ENCODE results near the gene VAMP5.

Gene VAMP5

DNA sequence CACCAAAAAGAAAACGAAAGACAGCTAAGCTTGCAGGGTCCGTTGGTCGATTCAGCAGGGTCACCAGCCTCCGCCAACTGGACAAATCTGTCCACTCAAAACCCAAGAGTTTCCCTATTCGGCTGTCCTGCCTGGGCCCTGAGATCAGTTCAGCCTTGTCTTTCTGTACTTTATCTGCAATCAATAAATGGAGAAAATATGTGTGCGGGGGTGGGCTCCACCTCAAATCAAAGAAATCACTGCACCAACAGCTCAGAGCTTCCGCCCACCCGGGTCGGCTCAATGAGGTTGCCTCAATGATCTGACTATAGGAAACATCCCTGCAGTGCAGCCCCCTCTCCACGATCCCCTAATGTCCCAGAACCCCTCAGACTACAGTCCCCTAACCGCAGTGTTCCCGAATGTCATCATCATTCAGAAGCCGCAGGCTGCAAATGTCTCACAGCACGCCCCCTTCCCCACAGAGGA lies 23.4 kb upstream of the VAMP5 start:
- no peak for DNase-seq (ENCODE audit: low read depth)
- in situ Hi-C loops (cut with HindIII; ENCODE audit: low sequenced_read_pairs), result no loop called here
- peak overlapping the region; percentile 89 for H3K4me3 ChIP-seq (ENCODE audit: low read depth, low read length)
- TF ChIP-seq, protein P1, sequence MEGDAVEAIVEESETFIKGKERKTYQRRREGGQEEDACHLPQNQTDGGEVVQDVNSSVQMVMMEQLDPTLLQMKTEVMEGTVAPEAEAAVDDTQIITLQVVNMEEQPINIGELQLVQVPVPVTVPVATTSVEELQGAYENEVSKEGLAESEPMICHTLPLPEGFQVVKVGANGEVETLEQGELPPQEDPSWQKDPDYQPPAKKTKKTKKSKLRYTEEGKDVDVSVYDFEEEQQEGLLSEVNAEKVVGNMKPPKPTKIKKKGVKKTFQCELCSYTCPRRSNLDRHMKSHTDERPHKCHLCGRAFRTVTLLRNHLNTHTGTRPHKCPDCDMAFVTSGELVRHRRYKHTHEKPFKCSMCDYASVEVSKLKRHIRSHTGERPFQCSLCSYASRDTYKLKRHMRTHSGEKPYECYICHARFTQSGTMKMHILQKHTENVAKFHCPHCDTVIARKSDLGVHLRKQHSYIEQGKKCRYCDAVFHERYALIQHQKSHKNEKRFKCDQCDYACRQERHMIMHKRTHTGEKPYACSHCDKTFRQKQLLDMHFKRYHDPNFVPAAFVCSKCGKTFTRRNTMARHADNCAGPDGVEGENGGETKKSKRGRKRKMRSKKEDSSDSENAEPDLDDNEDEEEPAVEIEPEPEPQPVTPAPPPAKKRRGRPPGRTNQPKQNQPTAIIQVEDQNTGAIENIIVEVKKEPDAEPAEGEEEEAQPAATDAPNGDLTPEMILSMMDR (IDR thresholded peaks at IDR 0.05; ENCODE audit: low read depth, low read length, missing control alignments), result no peak

DNA sequence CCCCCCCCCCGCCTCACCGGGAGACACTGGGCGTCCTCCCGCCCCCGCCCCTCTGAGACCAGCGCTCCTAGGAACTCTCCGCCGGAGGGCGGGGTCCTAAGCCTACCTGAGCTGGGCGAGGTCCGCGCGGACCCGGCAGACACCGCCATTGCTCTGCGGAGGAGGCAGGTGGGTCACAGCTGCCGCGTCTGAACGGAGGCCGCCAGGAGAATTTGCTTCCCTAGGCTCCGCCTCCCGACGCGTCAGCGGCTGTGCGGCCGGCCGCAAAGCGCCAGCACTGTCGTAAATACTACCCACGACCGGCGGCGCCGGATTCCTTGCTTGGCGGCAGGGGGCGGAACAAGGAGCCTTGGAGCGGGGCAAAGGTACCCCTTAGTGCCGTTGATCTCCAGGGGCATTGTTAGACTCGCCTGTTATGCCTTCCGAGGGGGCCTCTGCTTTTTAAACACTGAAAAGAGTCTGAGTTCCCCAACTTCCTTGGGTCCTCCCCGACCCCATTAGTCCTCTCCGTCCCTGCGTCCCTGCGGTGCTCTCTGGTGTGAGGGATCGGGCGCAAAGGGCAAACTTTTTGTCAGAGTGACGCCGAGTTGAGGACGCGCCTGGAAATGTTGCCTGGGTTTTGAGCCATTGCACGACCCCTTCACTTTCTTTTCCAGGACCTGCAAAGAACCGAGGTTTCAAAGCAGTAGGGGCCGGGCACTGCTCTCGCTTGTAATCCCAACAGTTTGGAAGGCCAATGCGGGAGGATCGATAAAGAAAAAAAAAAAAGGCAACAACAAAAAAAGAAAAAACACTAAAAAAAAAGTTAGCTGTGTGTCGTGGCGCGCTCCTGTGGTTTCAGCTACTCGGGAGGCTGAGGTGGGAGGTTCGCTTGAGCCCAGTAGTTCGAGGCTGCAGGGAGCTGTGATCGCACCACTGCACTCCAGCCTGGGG lies 22.7 kb upstream of the VAMP5 start, which contains the start of gene GGCX:
TSS of gene GGCX (minus strand) at position 214 of the 933 bp plus-strand sequence. CDS start at position 149, 65 bp downstream.
- TF ChIP-seq, protein P1 (IDR thresholded peaks at IDR 0.05; ENCODE audit: low read depth, low read length, missing control alignments), result peak; percentile 10
- H3K4me3 ChIP-seq (ENCODE audit: low read depth, low read length), result peak within 1 kb of the TSS; percentile 89
- DNase-seq (ENCODE audit: low read depth), result peak; percentile 78
- in situ Hi-C loops (cut with HindIII; ENCODE audit: low sequenced_read_pairs), result no loop called here

DNA sequence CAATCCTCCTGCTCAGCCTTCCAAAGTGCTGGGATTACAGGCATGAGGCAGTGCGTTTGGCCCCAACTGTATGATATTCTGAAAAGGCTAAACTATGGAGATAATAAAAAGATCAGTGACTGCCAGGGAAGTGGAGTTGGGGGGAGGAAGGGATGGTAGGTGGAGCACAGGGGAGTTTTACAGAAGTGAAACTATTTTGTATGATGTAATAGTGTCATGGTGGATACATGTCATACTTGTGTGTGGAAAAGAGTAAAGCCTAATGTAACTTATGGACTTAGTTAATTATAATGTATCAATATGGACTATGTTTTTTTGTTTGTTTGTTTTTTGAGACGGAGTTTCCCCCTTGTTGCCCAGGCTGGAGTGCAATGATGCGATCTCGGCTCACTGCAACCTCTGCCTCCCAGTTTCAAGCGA lies 20.1 kb upstream of the VAMP5 start:
- DNase-seq (ENCODE audit: low read depth), result no peak
- TF ChIP-seq, protein P1 (IDR thresholded peaks at IDR 0.05; ENCODE audit: low read depth, low read length, missing control alignments), result no peak
- H3K4me3 ChIP-seq (ENCODE audit: low read depth, low read length), result no peak overlapping the region
- in situ Hi-C loops (cut with HindIII; ENCODE audit: low sequenced_read_pairs), result no loop called here

DNA sequence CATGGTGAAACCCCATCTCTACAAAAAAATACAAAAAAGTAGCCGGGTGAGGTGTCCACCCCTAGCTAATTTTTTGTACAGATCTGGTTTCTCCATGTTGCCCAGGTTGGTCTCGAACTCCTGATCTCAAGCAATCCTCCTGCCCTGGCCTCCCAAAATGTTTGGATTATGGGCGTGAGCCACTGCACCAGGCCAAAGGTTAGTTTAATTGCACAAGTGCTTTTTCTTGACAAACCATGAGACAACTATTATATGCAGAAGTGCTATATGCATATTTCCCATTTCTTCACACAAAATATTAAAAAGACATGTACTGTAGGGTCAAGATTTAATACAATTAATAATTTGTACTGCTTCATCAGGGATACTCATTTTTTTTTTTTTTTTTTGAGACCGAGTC lies 18.0 kb upstream of the VAMP5 start:
- TF ChIP-seq, protein P1 (IDR thresholded peaks at IDR 0.05; ENCODE audit: low read depth, low read length, missing control alignments), result no peak
- H3K4me3 ChIP-seq (ENCODE audit: low read depth, low read length), result no peak overlapping the region
- in situ Hi-C loops (cut with HindIII; ENCODE audit: low sequenced_read_pairs), result no loop called here
- DNase-seq (ENCODE audit: low read depth), result no peak

DNA sequence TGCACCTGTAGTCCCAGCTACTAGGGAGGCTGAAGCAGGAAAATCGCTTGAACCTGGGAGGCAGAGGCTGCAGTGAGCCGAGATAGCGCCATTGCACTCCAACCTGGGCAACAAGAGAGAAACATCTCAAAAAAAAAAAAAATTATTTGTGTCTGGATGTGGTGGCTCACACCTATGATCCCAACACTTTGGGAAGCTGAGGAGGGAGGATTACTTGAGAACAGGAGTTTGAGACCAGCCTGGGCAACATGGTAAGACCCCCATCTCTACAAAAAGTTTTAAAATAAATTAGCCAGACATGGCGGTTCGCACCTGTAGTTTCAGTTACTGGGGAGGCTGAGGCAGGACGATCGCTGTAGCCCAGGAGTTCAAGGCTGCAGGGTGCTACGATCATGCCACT lies 8.5 kb upstream of the VAMP5 start:
- in situ Hi-C loops (cut with HindIII; ENCODE audit: low sequenced_read_pairs), result no loop called here
- no peak for DNase-seq (ENCODE audit: low read depth)

DNA sequence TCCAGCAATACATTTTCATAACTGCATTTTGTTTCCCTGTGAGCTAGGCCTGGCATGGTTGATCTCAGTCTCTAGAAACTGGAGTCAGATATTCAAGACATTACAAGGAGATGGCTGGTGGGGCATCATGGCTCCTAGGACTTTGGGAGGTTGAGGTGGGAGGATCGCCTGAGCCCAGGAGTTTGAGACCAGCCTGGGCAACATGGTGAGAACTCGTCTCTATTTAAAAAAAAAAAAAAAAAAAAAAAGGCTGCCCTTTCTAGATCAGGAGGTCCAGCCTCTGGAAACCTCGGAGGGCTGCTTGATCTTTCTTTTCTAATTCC lies 7.2 kb upstream of the VAMP5 start:
- no peak for DNase-seq (ENCODE audit: low read depth)
- in situ Hi-C loops (cut with HindIII; ENCODE audit: low sequenced_read_pairs), result no loop called here
- TF ChIP-seq, protein P1 (IDR thresholded peaks at IDR 0.05; ENCODE audit: low read depth, low read length, missing control alignments), result no peak
- H3K4me3 ChIP-seq (ENCODE audit: low read depth, low read length), result no peak overlapping the region

More for the DNA sequence above, 8.5 kb upstream of the VAMP5 start:
- no peak overlapping the region for H3K4me3 ChIP-seq (ENCODE audit: low read depth, low read length)
- TF ChIP-seq, protein P1 (IDR thresholded peaks at IDR 0.05; ENCODE audit: low read depth, low read length, missing control alignments), result no peak
